ENCODE results near the gene ZNF865. TPM values are rescaled to one million over a fixed set of nuclear protein-coding genes. Genes with fewer than 3 reads are reported as not detected.

The ZNF865 gene
- total and polyA plus RNA-seq, 2 of the 8 experiments (the other 6 are each of a cell fraction or from before 2014, with no cell fraction given) = 3.5 to 13.6 TPM

DNA sequence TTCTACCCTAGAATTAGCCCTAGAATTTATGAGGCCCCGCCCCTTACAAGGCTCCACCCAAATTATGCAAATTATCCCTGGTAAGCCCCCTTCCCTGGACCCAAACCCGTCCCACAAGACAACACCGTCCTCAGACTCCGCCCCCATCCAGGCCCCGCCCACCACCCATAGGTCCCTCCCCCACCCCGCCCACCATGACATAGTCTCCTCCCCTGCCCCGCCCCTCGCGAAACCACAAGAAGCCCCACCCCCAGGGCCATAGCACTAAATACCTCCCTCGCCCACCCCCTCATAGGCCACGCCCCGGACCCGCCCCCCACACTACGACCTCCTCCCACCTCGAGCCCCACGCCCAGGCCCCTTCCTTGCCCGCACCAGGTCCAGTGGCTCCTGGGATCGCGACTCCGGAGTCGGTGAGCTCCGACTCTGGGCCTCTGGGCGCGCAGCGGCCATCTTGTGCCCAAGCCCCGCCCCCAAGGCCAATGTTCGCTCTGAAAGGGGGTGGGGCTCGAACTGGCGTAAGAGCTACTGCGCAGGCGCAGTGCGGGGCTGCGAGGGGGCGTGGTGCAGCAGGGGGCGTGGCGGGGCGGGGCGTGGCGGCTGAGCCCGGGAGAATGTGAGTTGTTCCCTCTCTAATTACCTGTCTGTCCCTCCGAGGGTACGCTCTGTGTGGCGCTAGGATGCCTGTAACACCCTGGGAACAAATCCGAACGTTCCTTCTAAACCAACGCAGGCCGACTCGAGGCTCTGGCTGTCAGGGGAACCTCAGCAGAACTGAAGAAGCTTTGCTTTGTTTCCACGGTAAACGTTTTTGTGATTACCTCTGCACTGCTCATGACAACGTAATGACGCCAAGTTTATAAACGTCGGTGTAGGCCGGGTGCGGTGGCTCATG lies 18.9 kb downstream of the ZNF865 start, which contains the start of gene ZNF784 (continued):
- TF ChIP-seq, protein P1, sequence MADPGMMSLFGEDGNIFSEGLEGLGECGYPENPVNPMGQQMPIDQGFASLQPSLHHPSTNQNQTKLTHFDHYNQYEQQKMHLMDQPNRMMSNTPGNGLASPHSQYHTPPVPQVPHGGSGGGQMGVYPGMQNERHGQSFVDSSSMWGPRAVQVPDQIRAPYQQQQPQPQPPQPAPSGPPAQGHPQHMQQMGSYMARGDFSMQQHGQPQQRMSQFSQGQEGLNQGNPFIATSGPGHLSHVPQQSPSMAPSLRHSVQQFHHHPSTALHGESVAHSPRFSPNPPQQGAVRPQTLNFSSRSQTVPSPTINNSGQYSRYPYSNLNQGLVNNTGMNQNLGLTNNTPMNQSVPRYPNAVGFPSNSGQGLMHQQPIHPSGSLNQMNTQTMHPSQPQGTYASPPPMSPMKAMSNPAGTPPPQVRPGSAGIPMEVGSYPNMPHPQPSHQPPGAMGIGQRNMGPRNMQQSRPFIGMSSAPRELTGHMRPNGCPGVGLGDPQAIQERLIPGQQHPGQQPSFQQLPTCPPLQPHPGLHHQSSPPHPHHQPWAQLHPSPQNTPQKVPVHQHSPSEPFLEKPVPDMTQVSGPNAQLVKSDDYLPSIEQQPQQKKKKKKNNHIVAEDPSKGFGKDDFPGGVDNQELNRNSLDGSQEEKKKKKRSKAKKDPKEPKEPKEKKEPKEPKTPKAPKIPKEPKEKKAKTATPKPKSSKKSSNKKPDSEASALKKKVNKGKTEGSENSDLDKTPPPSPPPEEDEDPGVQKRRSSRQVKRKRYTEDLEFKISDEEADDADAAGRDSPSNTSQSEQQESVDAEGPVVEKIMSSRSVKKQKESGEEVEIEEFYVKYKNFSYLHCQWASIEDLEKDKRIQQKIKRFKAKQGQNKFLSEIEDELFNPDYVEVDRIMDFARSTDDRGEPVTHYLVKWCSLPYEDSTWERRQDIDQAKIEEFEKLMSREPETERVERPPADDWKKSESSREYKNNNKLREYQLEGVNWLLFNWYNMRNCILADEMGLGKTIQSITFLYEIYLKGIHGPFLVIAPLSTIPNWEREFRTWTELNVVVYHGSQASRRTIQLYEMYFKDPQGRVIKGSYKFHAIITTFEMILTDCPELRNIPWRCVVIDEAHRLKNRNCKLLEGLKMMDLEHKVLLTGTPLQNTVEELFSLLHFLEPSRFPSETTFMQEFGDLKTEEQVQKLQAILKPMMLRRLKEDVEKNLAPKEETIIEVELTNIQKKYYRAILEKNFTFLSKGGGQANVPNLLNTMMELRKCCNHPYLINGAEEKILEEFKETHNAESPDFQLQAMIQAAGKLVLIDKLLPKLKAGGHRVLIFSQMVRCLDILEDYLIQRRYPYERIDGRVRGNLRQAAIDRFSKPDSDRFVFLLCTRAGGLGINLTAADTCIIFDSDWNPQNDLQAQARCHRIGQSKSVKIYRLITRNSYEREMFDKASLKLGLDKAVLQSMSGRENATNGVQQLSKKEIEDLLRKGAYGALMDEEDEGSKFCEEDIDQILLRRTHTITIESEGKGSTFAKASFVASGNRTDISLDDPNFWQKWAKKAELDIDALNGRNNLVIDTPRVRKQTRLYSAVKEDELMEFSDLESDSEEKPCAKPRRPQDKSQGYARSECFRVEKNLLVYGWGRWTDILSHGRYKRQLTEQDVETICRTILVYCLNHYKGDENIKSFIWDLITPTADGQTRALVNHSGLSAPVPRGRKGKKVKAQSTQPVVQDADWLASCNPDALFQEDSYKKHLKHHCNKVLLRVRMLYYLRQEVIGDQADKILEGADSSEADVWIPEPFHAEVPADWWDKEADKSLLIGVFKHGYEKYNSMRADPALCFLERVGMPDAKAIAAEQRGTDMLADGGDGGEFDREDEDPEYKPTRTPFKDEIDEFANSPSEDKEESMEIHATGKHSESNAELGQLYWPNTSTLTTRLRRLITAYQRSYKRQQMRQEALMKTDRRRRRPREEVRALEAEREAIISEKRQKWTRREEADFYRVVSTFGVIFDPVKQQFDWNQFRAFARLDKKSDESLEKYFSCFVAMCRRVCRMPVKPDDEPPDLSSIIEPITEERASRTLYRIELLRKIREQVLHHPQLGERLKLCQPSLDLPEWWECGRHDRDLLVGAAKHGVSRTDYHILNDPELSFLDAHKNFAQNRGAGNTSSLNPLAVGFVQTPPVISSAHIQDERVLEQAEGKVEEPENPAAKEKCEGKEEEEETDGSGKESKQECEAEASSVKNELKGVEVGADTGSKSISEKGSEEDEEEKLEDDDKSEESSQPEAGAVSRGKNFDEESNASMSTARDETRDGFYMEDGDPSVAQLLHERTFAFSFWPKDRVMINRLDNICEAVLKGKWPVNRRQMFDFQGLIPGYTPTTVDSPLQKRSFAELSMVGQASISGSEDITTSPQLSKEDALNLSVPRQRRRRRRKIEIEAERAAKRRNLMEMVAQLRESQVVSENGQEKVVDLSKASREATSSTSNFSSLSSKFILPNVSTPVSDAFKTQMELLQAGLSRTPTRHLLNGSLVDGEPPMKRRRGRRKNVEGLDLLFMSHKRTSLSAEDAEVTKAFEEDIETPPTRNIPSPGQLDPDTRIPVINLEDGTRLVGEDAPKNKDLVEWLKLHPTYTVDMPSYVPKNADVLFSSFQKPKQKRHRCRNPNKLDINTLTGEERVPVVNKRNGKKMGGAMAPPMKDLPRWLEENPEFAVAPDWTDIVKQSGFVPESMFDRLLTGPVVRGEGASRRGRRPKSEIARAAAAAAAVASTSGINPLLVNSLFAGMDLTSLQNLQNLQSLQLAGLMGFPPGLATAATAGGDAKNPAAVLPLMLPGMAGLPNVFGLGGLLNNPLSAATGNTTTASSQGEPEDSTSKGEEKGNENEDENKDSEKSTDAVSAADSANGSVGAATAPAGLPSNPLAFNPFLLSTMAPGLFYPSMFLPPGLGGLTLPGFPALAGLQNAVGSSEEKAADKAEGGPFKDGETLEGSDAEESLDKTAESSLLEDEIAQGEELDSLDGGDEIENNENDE (IDR thresholded peaks at IDR 0.05; ENCODE audit: insufficient replicate concordance, low read length) = no peak
- no peak for TF ChIP-seq CBX5 (IDR thresholded peaks at IDR 0.05; ENCODE audit: low read depth, low read length)
- TF ChIP-seq FOSL1 (IDR thresholded peaks at IDR 0.05; ENCODE audit: insufficient read depth, low read depth, low read length) = no peak
- TF ChIP-seq SAP30 (IDR thresholded peaks at IDR 0.05; ENCODE audit: insufficient read depth, insufficient replicate concordance, low read length) = no peak
- TF ChIP-seq ASH2L (IDR thresholded peaks at IDR 0.05; ENCODE audit: low read length) = peak; percentile 40
- TF ChIP-seq, protein P2, sequence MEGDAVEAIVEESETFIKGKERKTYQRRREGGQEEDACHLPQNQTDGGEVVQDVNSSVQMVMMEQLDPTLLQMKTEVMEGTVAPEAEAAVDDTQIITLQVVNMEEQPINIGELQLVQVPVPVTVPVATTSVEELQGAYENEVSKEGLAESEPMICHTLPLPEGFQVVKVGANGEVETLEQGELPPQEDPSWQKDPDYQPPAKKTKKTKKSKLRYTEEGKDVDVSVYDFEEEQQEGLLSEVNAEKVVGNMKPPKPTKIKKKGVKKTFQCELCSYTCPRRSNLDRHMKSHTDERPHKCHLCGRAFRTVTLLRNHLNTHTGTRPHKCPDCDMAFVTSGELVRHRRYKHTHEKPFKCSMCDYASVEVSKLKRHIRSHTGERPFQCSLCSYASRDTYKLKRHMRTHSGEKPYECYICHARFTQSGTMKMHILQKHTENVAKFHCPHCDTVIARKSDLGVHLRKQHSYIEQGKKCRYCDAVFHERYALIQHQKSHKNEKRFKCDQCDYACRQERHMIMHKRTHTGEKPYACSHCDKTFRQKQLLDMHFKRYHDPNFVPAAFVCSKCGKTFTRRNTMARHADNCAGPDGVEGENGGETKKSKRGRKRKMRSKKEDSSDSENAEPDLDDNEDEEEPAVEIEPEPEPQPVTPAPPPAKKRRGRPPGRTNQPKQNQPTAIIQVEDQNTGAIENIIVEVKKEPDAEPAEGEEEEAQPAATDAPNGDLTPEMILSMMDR (IDR thresholded peaks at IDR 0.05; ENCODE audit: control extremely low read depth in 1 of 3, insufficient read depth in 1 of 3, low read depth in 1 of 3, low read length in 3 of 3) = no peak

Data from H1 (cell line).